Left ventricle myocardium inferior (tissue), 1 donor: ENCODE measurements around the gene KIF7. TPM values are rescaled to one million over a fixed set of nuclear protein-coding genes. Genes with fewer than 3 reads are reported as not detected.

Experiments
- DNase-seq: peaks from one replicate; pipeline ENCODE4 v3.0.0-alpha.2; 2020
- H3K27ac ChIP-seq: fragments of 200-600 bp; replicated peaks from 2 replicates; pipeline ENCODE4 v1.8.0; 2021
- H3K27me3 ChIP-seq: fragments of 200-600 bp; 2 replicates; pipeline ENCODE4 v1.8.0; 2021; ENCODE audit warnings: low read depth
- H3K36me3 ChIP-seq: fragments of 200-600 bp; 2 replicates; pipeline ENCODE4 v1.8.0; 2021
- H3K4me1 ChIP-seq: fragments of 200-600 bp; 2 replicates; pipeline ENCODE4 v1.8.0; 2021
- H3K4me3 ChIP-seq: fragments of 200-600 bp; 2 replicates; pipeline ENCODE4 v1.8.0; 2021; ENCODE audit warnings: mild to moderate bottlenecking, moderate library complexity
- H3K9me3 ChIP-seq: fragments of 200-600 bp; replicated peaks from 2 replicates; pipeline ENCODE4 v1.8.0; 2021
- CTCF ChIP-seq: fragments of 200-600 bp; IDR thresholded peaks from 2 replicates; pipeline ENCODE4 v1.8.0; 2021; ENCODE audit warnings: antibody characterized with exemption, mild to moderate bottlenecking, borderline replicate concordance
- intact Hi-C: fragments of 100-400 bp; cut with micrococcal nuclease; formaldehyde crosslinking; loops from one replicate; pipeline ENCODE4 v1.11.0; 2022
- total RNA-seq: library from RNA; stranded (reverse); fragmentation: NEBNext Ultra II Directional; extraction: Animal tissue kit (Norgen Biotek cat#: 25700); gene quantifications from one replicate; pipeline ENCODE4 v1.2.1, GENCODE V29; 2021
- donor health status: DM: no; HTN: yes; CAD: no; lungs with severe emphysema.

KIF7 gene
- total RNA-seq, 1 donor from 2014 or later, result 2.4 TPM

GRCh38 chr15:89578146-89578545 is 77.1 kb downstream of the KIF7 start:
- peaks cover 17% of the 10 kb centered on the region for H3K27me3 ChIP-seq
- peaks cover 11% of the 10 kb centered on the region for H3K4me1 ChIP-seq
- no peaks in the 10 kb centered on the region for H3K36me3 ChIP-seq
- intact Hi-C loops, result no loop called here
- H3K9me3 ChIP-seq, result no peaks in the 10 kb centered on the region
- no peak overlapping the region for H3K27ac ChIP-seq
- no peak for DNase-seq
- no peak for TF ChIP-seq CTCF
- H3K4me3 ChIP-seq, result no peak overlapping the region

Other genes starting within 250 kb of the KIF7 start
- 0.22 TPM for gene RHCG, start 158.9 kb downstream of the KIF7 start, total RNA-seq
- 0.08 TPM for gene TICRR, start 80.0 kb downstream of the KIF7 start, total RNA-seq
- 1.6 TPM for gene PLIN1, start 23.9 kb upstream of the KIF7 start, total RNA-seq
- 11.4 TPM for gene PEX11A, start 35.3 kb upstream of the KIF7 start, total RNA-seq
- not detected for gene WDR93, start 35.3 kb upstream of the KIF7 start, total RNA-seq
- 8.4 TPM for gene MESP1, start 95.8 kb upstream of the KIF7 start, total RNA-seq
- gene MESP2, start 120.9 kb upstream of the KIF7 start, total RNA-seq, result 0.27 TPM
- 8.9 TPM for gene ANPEP, start 159.4 kb upstream of the KIF7 start, total RNA-seq
- 44.1 TPM for gene AP3S2, start 238.5 kb upstream of the KIF7 start, total RNA-seq